ENCODE data around the gene PIEZO1. TPM values are rescaled to one million over a fixed set of nuclear protein-coding genes. Genes with fewer than 3 reads are reported as not detected.
A peak's percentile ranks its signal among the peaks of the same experiment; 100 is the strongest.

The PIEZO1 gene
- total and polyA plus RNA-seq, 2 experiments from 2014 or later, result 30.4 to 70.1 TPM

GRCh38 chr16:88736088-88736487 is 48.9 kb downstream of the PIEZO1 start:
- H3K4me1 ChIP-seq (ENCODE audit: insufficient read depth), result no peaks in the 10 kb centered on the region
- H3K27me3 Mint-ChIP-seq (ENCODE audit: insufficient read depth, low read depth, poor library complexity), result peaks cover 10% of the 10 kb centered on the region
- no peak overlapping the region for H3K4me2 ChIP-seq
- no peak overlapping the region for H3K4me3 ChIP-seq
- TF ChIP-seq NANOG (IDR thresholded peaks at IDR 0.05; ENCODE audit: borderline replicate concordance), result no peak
- 0 out of 4 replicates have a peak, but pooled peaks of 1 of the 2 experiments have one; percentile 7 for TF ChIP-seq CTCF (conservative IDR thresholded peaks at IDR 0.05; ENCODE audit: low read depth in 2 of 2)
- TF ChIP-seq ZNF114 (CRISPR knock-in tag; IDR thresholded peaks at IDR 0.05), result no peak
- no peak for TF ChIP-seq POLR2AphosphoS5 (IDR thresholded peaks at IDR 0.05; ENCODE audit: low read depth)
- ATAC-seq (no peak), DNase-seq (ENCODE audit: low spot score) (no peak)
- H2AFZ ChIP-seq, result no peak overlapping the region
- H3K4me3 Mint-ChIP-seq, result no peak overlapping the region
- no peaks in the 10 kb centered on the region for H3K27me3 ChIP-seq (ENCODE audit: insufficient read depth)
- no peaks in the 10 kb centered on the region for H3K4me1 Mint-ChIP-seq
- H3K36me3 ChIP-seq (ENCODE audit: insufficient read depth), result no peaks in the 10 kb centered on the region; the same call in 1 of the 2 replicates
- no peaks in the 10 kb centered on the region for H3F3A ChIP-seq (replicated peaks; ENCODE audit: low read depth)
- H3K79me2 ChIP-seq (replicated peaks; ENCODE audit: insufficient read depth), result no peaks in the 10 kb centered on the region
- no peaks in the 10 kb centered on the region for H3K9me3 Mint-ChIP-seq
- no peaks in the 10 kb centered on the region for H4K20me1 ChIP-seq (replicated peaks; ENCODE audit: insufficient read depth)
- H3K36me3 Mint-ChIP-seq (ENCODE audit: low read depth), result peaks cover 3% of the 10 kb centered on the region; the same call in 1 of the 3 replicates
- H3K27ac ChIP-seq (ENCODE audit: low read depth), result no peak overlapping the region
- H3K27ac Mint-ChIP-seq, result no peak overlapping the region
- H3K9me2 ChIP-seq (ENCODE audit: insufficient read depth), result no peaks in the 10 kb centered on the region

- H4K20me1 ChIP-seq (replicated peaks; ENCODE audit: insufficient read depth), result no peaks in the 10 kb centered on the region
- H3K9me3 Mint-ChIP-seq, result no peaks in the 10 kb centered on the region
- ATAC-seq (no peak), DNase-seq (ENCODE audit: low spot score) (no peak)
- no peaks in the 10 kb centered on the region for H3K9me2 ChIP-seq (ENCODE audit: insufficient read depth)
- no peaks in the 10 kb centered on the region for H3K27me3 ChIP-seq (ENCODE audit: insufficient read depth)
- peaks cover 5% of the 10 kb centered on the region; the same call in 1 of the 3 replicates for H3K36me3 Mint-ChIP-seq (ENCODE audit: low read depth)
- H3K4me1 ChIP-seq (ENCODE audit: insufficient read depth), result no peaks in the 10 kb centered on the region
- no peak overlapping the region for H3K4me2 ChIP-seq
- H3K36me3 ChIP-seq (ENCODE audit: insufficient read depth), result no peaks in the 10 kb centered on the region; the same call in 1 of the 2 replicates
- no peak overlapping the region for H3K4me3 Mint-ChIP-seq
- no peaks in the 10 kb centered on the region for H3K4me1 Mint-ChIP-seq
- no peaks in the 10 kb centered on the region for H3K79me2 ChIP-seq (replicated peaks; ENCODE audit: insufficient read depth)
- no peak overlapping the region for H2AFZ ChIP-seq
- H3K27ac Mint-ChIP-seq, result no peak overlapping the region
- no peak for TF ChIP-seq ZNF462 (CRISPR knock-in tag; IDR thresholded peaks at IDR 0.05)
- no peaks in the 10 kb centered on the region for H3F3A ChIP-seq (replicated peaks; ENCODE audit: low read depth)
- no peak overlapping the region for H3K4me3 ChIP-seq
- H3K27ac ChIP-seq (ENCODE audit: low read depth), result no peak overlapping the region
- peaks cover 12% of the 10 kb centered on the region for H3K27me3 Mint-ChIP-seq (ENCODE audit: insufficient read depth, low read depth, poor library complexity)
Measured at GRCh38 chr16:88735616-88736015, 49.4 kb downstream of the PIEZO1 start.

Measured in GM23338 (cell line).